ENCODE data around the gene MDN1. TPM values are rescaled to one million over a fixed set of nuclear protein-coding genes. Genes with fewer than 3 reads are reported as not detected.

The MDN1 gene
- total and polyA plus RNA-seq, 2 of the 8 experiments (the other 6 are each of a cell fraction or from before 2014, with no cell fraction given) = 53.5 to 179 TPM

DNA sequence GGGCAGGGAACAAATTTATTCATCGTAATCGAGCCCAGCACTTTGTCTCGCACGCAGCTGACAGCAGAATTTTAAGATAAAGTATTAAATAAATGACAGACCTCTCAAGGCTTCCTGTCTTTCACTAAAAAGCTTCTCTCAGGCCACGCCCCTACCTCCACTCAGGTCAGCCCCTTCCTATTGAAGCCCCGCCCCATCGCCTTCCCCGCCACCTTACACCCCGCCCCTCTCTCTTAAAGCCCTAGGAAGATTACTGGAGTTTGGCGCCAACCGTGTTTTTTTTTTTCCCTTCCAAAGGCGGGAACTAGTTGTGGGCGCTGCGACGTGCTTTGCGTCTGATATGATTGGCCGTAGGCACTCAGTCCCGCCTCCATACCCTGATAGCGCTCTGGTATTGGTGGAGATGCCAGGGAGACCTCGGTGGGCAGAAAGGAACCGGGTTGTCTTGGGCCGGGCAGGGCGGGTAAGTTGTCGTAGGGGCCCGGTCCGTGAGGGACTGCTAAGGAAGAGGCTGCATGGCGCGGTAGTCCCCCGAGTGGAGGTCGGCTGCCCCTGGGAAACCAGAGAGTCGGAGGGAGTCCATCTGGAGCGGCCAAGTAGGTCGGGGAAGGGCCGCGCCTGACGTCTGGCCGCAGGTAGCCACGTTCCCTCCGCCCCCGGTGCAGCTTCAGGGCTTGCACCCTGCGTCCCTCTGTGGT, 10.0 kb upstream of the MDN1 start, which contains the start of gene CASP8AP2 (continued):
- TF ChIP-seq, protein P1, sequence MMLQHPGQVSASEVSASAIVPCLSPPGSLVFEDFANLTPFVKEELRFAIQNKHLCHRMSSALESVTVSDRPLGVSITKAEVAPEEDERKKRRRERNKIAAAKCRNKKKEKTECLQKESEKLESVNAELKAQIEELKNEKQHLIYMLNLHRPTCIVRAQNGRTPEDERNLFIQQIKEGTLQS (IDR thresholded peaks at IDR 0.05; ENCODE audit: insufficient read depth, low read depth, low read length) = no peak
- peak; percentile 90 for TF ChIP-seq TAF1 (IDR thresholded peaks at IDR 0.05; ENCODE audit: low read depth, low read length)
- TF ChIP-seq TAF7 (optimal IDR thresholded peaks at IDR 0.05; ENCODE audit: borderline replicate concordance, low read depth, low read length) = peak; percentile 84
- TF ChIP-seq, protein P2, sequence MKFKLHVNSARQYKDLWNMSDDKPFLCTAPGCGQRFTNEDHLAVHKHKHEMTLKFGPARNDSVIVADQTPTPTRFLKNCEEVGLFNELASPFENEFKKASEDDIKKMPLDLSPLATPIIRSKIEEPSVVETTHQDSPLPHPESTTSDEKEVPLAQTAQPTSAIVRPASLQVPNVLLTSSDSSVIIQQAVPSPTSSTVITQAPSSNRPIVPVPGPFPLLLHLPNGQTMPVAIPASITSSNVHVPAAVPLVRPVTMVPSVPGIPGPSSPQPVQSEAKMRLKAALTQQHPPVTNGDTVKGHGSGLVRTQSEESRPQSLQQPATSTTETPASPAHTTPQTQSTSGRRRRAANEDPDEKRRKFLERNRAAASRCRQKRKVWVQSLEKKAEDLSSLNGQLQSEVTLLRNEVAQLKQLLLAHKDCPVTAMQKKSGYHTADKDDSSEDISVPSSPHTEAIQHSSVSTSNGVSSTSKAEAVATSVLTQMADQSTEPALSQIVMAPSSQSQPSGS (IDR thresholded peaks at IDR 0.05; ENCODE audit: low read length) = no peak
- peak; percentile 99 for TF ChIP-seq PHF8 (conservative IDR thresholded peaks at IDR 0.05; ENCODE audit: low read depth, low read length)
- TF ChIP-seq CTBP2 (IDR thresholded peaks at IDR 0.05; ENCODE audit: borderline replicate concordance, insufficient read depth, insufficient read length, low read length) = no peak
- no peak for TF ChIP-seq HDAC6 (IDR thresholded peaks at IDR 0.05; ENCODE audit: low read depth, low read length)
- no peak for TF ChIP-seq EZH2 (IDR thresholded peaks at IDR 0.05; ENCODE audit: low read depth, low read length, severe bottlenecking)
- TF ChIP-seq POU5F1 (IDR thresholded peaks at IDR 0.05; ENCODE audit: low read depth, low read length) = no peak
- TF ChIP-seq KDM5A (IDR thresholded peaks at IDR 0.05; ENCODE audit: low read length) = no peak
- TF ChIP-seq, protein P3, sequence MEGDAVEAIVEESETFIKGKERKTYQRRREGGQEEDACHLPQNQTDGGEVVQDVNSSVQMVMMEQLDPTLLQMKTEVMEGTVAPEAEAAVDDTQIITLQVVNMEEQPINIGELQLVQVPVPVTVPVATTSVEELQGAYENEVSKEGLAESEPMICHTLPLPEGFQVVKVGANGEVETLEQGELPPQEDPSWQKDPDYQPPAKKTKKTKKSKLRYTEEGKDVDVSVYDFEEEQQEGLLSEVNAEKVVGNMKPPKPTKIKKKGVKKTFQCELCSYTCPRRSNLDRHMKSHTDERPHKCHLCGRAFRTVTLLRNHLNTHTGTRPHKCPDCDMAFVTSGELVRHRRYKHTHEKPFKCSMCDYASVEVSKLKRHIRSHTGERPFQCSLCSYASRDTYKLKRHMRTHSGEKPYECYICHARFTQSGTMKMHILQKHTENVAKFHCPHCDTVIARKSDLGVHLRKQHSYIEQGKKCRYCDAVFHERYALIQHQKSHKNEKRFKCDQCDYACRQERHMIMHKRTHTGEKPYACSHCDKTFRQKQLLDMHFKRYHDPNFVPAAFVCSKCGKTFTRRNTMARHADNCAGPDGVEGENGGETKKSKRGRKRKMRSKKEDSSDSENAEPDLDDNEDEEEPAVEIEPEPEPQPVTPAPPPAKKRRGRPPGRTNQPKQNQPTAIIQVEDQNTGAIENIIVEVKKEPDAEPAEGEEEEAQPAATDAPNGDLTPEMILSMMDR (IDR thresholded peaks at IDR 0.05; ENCODE audit: control extremely low read depth in 1 of 3, insufficient read depth in 1 of 3, low read depth in 1 of 3, low read length in 3 of 3) = no peak
- TF ChIP-seq NRF1 (IDR thresholded peaks at IDR 0.05; ENCODE audit: low read depth, low read length) = no peak; the same call in 1 of the 2 replicates
- no peak for TF ChIP-seq CBX5 (IDR thresholded peaks at IDR 0.05; ENCODE audit: low read depth, low read length)
- TF ChIP-seq CREB1 (IDR thresholded peaks at IDR 0.05) = peak; percentile 54; the same call in 1 of the 2 replicates
- no peak for TF ChIP-seq BACH1 (IDR thresholded peaks at IDR 0.05; ENCODE audit: low read length)
- TF ChIP-seq JUND (IDR thresholded peaks at IDR 0.05; ENCODE audit: low read length) = no peak; the same call in 1 of the 2 replicates
- TF ChIP-seq, protein P4, sequence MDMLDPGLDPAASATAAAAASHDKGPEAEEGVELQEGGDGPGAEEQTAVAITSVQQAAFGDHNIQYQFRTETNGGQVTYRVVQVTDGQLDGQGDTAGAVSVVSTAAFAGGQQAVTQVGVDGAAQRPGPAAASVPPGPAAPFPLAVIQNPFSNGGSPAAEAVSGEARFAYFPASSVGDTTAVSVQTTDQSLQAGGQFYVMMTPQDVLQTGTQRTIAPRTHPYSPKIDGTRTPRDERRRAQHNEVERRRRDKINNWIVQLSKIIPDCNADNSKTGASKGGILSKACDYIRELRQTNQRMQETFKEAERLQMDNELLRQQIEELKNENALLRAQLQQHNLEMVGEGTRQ (IDR thresholded peaks at IDR 0.05; ENCODE audit: low read length) = no peak
- TF ChIP-seq, protein P5, sequence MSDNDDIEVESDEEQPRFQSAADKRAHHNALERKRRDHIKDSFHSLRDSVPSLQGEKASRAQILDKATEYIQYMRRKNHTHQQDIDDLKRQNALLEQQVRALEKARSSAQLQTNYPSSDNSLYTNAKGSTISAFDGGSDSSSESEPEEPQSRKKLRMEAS (IDR thresholded peaks at IDR 0.05) = peak; percentile 63
